GM15510 (cell line): Measurements from ENCODE around the gene OCA2.

Experiments
- POLR2A ChIP-seq: IDR thresholded peaks from 3 replicates; pipeline ENCODE4 v1.6.1; 2011; ENCODE audit warnings: borderline replicate concordance; ENCODE audit not compliant: insufficient read length; ENCODE audit errors: extremely low read depth

Gene OCA2

GRCh38 chr15:28093752-28094535, 5.2 kb downstream of the OCA2 start:
- no peak for TF ChIP-seq POLR2A

GRCh38 chr15:28091313-28091712, 7.8 kb downstream of the OCA2 start:
- TF ChIP-seq POLR2A, result no peak

GRCh38 chr15:28086175-28086703, 12.9 kb downstream of the OCA2 start:
- TF ChIP-seq POLR2A, result no peak

- TF ChIP-seq POLR2A, result no peak
Measured at GRCh38 chr15:28085489-28086174, 13.5 kb downstream of the OCA2 start.

- TF ChIP-seq POLR2A, result no peak
Measured at GRCh38 chr15:28084547-28084946, 14.6 kb downstream of the OCA2 start.

- no peak for TF ChIP-seq POLR2A
Measured at GRCh38 chr15:28082891-28083684, 16.0 kb downstream of the OCA2 start.

- no peak for TF ChIP-seq POLR2A
Measured at GRCh38 chr15:28081594-28081993, 17.5 kb downstream of the OCA2 start.

GRCh38 chr15:28080386-28080785, 18.7 kb downstream of the OCA2 start:
- TF ChIP-seq POLR2A, result no peak

GRCh38 chr15:28079313-28079969, 19.7 kb downstream of the OCA2 start:
- TF ChIP-seq POLR2A, result no peak

- no peak for TF ChIP-seq POLR2A
Measured at GRCh38 chr15:28078191-28078719, 20.9 kb downstream of the OCA2 start.

GRCh38 chr15:28075573-28075972, 23.5 kb downstream of the OCA2 start:
- no peak for TF ChIP-seq POLR2A

GRCh38 chr15:28068930-28069329, 30.2 kb downstream of the OCA2 start:
- no peak for TF ChIP-seq POLR2A

GRCh38 chr15:28066231-28066630, 32.9 kb downstream of the OCA2 start:
- TF ChIP-seq POLR2A, result no peak

GRCh38 chr15:28060005-28060404, 39.1 kb downstream of the OCA2 start:
- TF ChIP-seq POLR2A, result no peak
